GM23338 (cell line): ENCODE results near the gene FN1. TPM values are rescaled to one million over a fixed set of nuclear protein-coding genes. Genes with fewer than 3 reads are reported as not detected.

Experiments used
- ATAC-seq: fragments of 200-7000 bp; cut with Tn5 transposase; 3 replicates; pipeline ENCODE4 v1.9.1; 2020
- DNase-seq: peaks from one replicate; pipeline ENCODE4 v3.0.0-alpha.2; 2015; ENCODE audit warnings: low spot score
- H2AFZ ChIP-seq: fragments of 200-600 bp; sonication (generic); 2 replicates; pipeline ENCODE4 v1.8.0; 2016; ENCODE audit warnings: antibody characterized with exemption, mild to moderate bottlenecking, moderate library complexity
- H3F3A ChIP-seq: fragments of 200-600 bp; sonication (generic); replicated peaks from 2 replicates; pipeline ENCODE4 v1.8.0; 2017; ENCODE audit warnings: antibody characterized with exemption, mixed run types, low read depth
- H3K27ac ChIP-seq: fragments of 200-600 bp; sonication (generic); 2 replicates; pipeline ENCODE4 v1.6.1; 2016; ENCODE audit warnings: low read depth
- H3K27me3 ChIP-seq: fragments of 200-600 bp; sonication (generic); 2 replicates; pipeline ENCODE4 v1.8.0; 2016; ENCODE audit warnings: mild to moderate bottlenecking, mixed run types, moderate library complexity; ENCODE audit not compliant: insufficient read depth
- H3K36me3 ChIP-seq: fragments of 200-600 bp; sonication (generic); 2 replicates; pipeline ENCODE4 v1.8.0; 2016; ENCODE audit warnings: mild to moderate bottlenecking; ENCODE audit not compliant: insufficient read depth
- H3K4me1 ChIP-seq: fragments of 200-600 bp; sonication (generic); 2 replicates; pipeline ENCODE4 v1.8.0; 2016; ENCODE audit warnings: mild to moderate bottlenecking, moderate library complexity; ENCODE audit not compliant: insufficient read depth
- H3K4me2 ChIP-seq: fragments of 200-600 bp; sonication (generic); 2 replicates; pipeline ENCODE4 v1.7.1; 2017; ENCODE audit warnings: mixed run types
- H3K4me3 ChIP-seq: fragments of 200-600 bp; sonication (generic); 2 replicates; pipeline ENCODE4 v1.6.1; 2016; ENCODE audit warnings: mixed run types
- H3K79me2 ChIP-seq: fragments of 200-600 bp; sonication (generic); replicated peaks from 2 replicates; pipeline ENCODE4 v1.8.0; 2017; ENCODE audit warnings: mild to moderate bottlenecking; ENCODE audit not compliant: insufficient read depth
- H3K9me2 ChIP-seq: fragments of 200-600 bp; sonication (generic); 2 replicates; pipeline ENCODE4 v1.8.0; 2017; ENCODE audit not compliant: insufficient read depth
- H4K20me1 ChIP-seq: fragments of 200-600 bp; sonication (generic); replicated peaks from 2 replicates; pipeline ENCODE4 v1.8.0; 2017; ENCODE audit warnings: mild to moderate bottlenecking; ENCODE audit not compliant: insufficient read depth
- H3K27ac Mint-ChIP-seq: 2 replicates; pipeline ENCODE4 v1.8.0; 2020; ENCODE audit warnings: inconsistent platforms, mild to moderate bottlenecking, moderate library complexity, mixed read lengths
- H3K27me3 Mint-ChIP-seq: 3 replicates; pipeline ENCODE4 v1.8.0; 2022; ENCODE audit warnings: low read depth, mild to moderate bottlenecking, moderate library complexity, mixed read lengths, inconsistent platforms; ENCODE audit not compliant: insufficient read depth, poor library complexity
- H3K36me3 Mint-ChIP-seq: 3 replicates; pipeline ENCODE4 v1.8.0; 2021; ENCODE audit warnings: low read depth, mild to moderate bottlenecking, inconsistent platforms, moderate library complexity, mixed read lengths
- H3K4me1 Mint-ChIP-seq: 3 replicates; pipeline ENCODE4 v1.8.0; 2020; ENCODE audit warnings: mild to moderate bottlenecking, inconsistent platforms, mixed read lengths
- H3K4me3 Mint-ChIP-seq: 3 replicates; pipeline ENCODE4 v1.8.0; 2021; ENCODE audit warnings: moderate library complexity, mild to moderate bottlenecking, inconsistent platforms, mixed read lengths
- H3K9me3 Mint-ChIP-seq: 3 replicates; pipeline ENCODE4 v1.8.0; 2020; ENCODE audit warnings: moderate library complexity, mild to moderate bottlenecking, inconsistent platforms, mixed read lengths
- CREB1 ChIP-seq: fragments of 250-450 bp; sonication (Bioruptor Pico); IDR thresholded peaks from 2 replicates; pipeline ENCODE4 v1.5.0; 2020; ENCODE audit warnings: low read depth, mild to moderate bottlenecking, moderate library complexity
- CTCF ChIP-seq, 2 experiments: fragments of 200-600 bp in 1 of 2; sonication (generic) in 1 of 2; conservative IDR thresholded peaks; 2 replicates each; pipeline versions ENCODE4 v1.5.1 to v1.6.1; 2016 to 2017; ENCODE audit warnings: antibody characterized with exemption in 2 of 2, low read depth in 2 of 2, mild to moderate bottlenecking in 2 of 2, moderate library complexity in 1 of 2
- ETS1 ChIP-seq: IDR thresholded peaks from 2 replicates; pipeline ENCODE4 v1.6.1; 2016; ENCODE audit warnings: antibody characterized with exemption
- EZH2 ChIP-seq: fragments of 200-600 bp; sonication (generic); IDR thresholded peaks from one replicate; pipeline ENCODE4 v1.8.0; 2017; ENCODE audit warnings: antibody characterized with exemption, mild to moderate bottlenecking, low read depth; ENCODE audit not compliant: unreplicated experiment
- EZH2phosphoT487 ChIP-seq: fragments of 200-600 bp; sonication (generic); IDR thresholded peaks from one replicate; pipeline ENCODE4 v1.8.1; 2018; ENCODE audit warnings: antibody characterized with exemption; ENCODE audit not compliant: unreplicated experiment
- JUNB ChIP-seq: IDR thresholded peaks from one replicate; pipeline ENCODE4 v1.6.1; 2016; ENCODE audit warnings: antibody characterized with exemption; ENCODE audit not compliant: unreplicated experiment
- NANOG ChIP-seq: IDR thresholded peaks from 2 replicates; pipeline ENCODE4 v1.6.1; 2016; ENCODE audit warnings: antibody characterized with exemption, borderline replicate concordance
- POLR2AphosphoS5 ChIP-seq: IDR thresholded peaks from 2 replicates; pipeline ENCODE4 v1.6.1; 2016; ENCODE audit warnings: antibody characterized with exemption, low read depth
- REST ChIP-seq: IDR thresholded peaks from one replicate; pipeline ENCODE4 v1.6.1; 2018; ENCODE audit warnings: antibody characterized with exemption; ENCODE audit not compliant: unreplicated experiment
- STAT1 ChIP-seq: IDR thresholded peaks from one replicate; pipeline ENCODE4 v1.6.1; 2016; ENCODE audit warnings: antibody characterized with exemption; ENCODE audit not compliant: unreplicated experiment
- ZNF114 ChIP-seq: fragments of 250-450 bp; sonication (Bioruptor Pico); IDR thresholded peaks from 2 replicates; pipeline ENCODE4 v1.5.0; 2020; ENCODE audit warnings: mild to moderate bottlenecking, moderate library complexity
- ZNF331 ChIP-seq: fragments of 250-450 bp; sonication (Bioruptor Pico); IDR thresholded peaks from 2 replicates; pipeline ENCODE4 v1.5.0; 2020; ENCODE audit warnings: low read depth, mild to moderate bottlenecking, moderate library complexity
- ZNF462 ChIP-seq: fragments of 250-450 bp; sonication (Bioruptor Pico); IDR thresholded peaks from 2 replicates; pipeline ENCODE4 v1.5.0; 2020; ENCODE audit warnings: mild to moderate bottlenecking, moderate library complexity
- polyA plus RNA-seq: library from polyadenylated mRNA; unstranded; fragments of >200 nt; fragmentation: Nextera tagmentation; extraction: Ambion mirVana; gene quantifications from 2 replicates; pipeline ENCODE4 v1.2.1, GENCODE V29; 2016
- total RNA-seq: library from RNA; depleted of rRNA; stranded (reverse); fragments of >200 nt; shearing (Covaris generic); gene quantifications from 2 replicates; pipeline ENCODE4 v1.2.3, GENCODE V29; 2014

Gene FN1
- total and polyA plus RNA-seq, 2 experiments from 2014 or later, result 79.6 to 255 TPM

GRCh38 chr2:215358312-215358845, 77.5 kb downstream of the FN1 start:
- no peak for TF ChIP-seq EZH2
- TF ChIP-seq CREB1, result no peak
- TF ChIP-seq JUNB, result no peak
- no peak for TF ChIP-seq POLR2AphosphoS5
- TF ChIP-seq NANOG, result no peak
- no peak for TF ChIP-seq ETS1
- no peak for TF ChIP-seq REST
- TF ChIP-seq CTCF (conservative IDR thresholded peaks at IDR 0.05; ENCODE audit: low read depth in 2 of 2), result no peak
- TF ChIP-seq EZH2phosphoT487, result no peak
- TF ChIP-seq STAT1, result no peak
- TF ChIP-seq ZNF331, result no peak
- no peak for TF ChIP-seq ZNF114 (CRISPR knock-in tag)
- TF ChIP-seq ZNF462, result no peak
- 0 out of 2 replicates have a peak, but pooled peaks cover 5% of the 10 kb centered on the region for H3F3A ChIP-seq
- no peak overlapping the region for H3K4me3 Mint-ChIP-seq
- peak overlapping the region; percentile 47; the same call in 1 of the 2 replicates for H3K27ac Mint-ChIP-seq
- H3K9me2 ChIP-seq, result no peaks in the 10 kb centered on the region
- H4K20me1 ChIP-seq, result no peaks in the 10 kb centered on the region; the same call in none of the 2 replicates
- no peaks in the 10 kb centered on the region for H3K79me2 ChIP-seq
- peaks cover 20% of the 10 kb centered on the region; the same call in 2 of the 3 replicates for H3K36me3 Mint-ChIP-seq
- H3K4me1 Mint-ChIP-seq, result peaks cover 13% of the 10 kb centered on the region
- H3K36me3 ChIP-seq, result peaks cover 20% of the 10 kb centered on the region; the same call in 1 of the 2 replicates
- H2AFZ ChIP-seq, result no peak overlapping the region
- DNase-seq, result no peak
- no peaks in the 10 kb centered on the region for H3K27me3 Mint-ChIP-seq
- no peak overlapping the region for H3K4me3 ChIP-seq
- H3K9me3 Mint-ChIP-seq, result no peaks in the 10 kb centered on the region
- no peak overlapping the region for H3K27ac ChIP-seq
- H3K4me2 ChIP-seq, result no peak overlapping the region
- no peaks in the 10 kb centered on the region for H3K27me3 ChIP-seq
- ATAC-seq, result no peak
- no peaks in the 10 kb centered on the region for H3K4me1 ChIP-seq
